Activated CD8-positive, alpha-beta T cell treated with anti-CD3 and anti-CD28 coated beads for 36 hours (primary cell): ENCODE data around the gene MRPL10. TPM values are rescaled to one million over a fixed set of nuclear protein-coding genes. Genes with fewer than 3 reads are reported as not detected.

Experiments used
- ATAC-seq: fragments of 200-7000 bp; cut with Tn5 transposase; one replicate; pipeline ENCODE4 v1.10.0; 2021; ENCODE audit warnings: mild to moderate bottlenecking, moderate library complexity
- CTCF ChIA-PET: fragments of 350-600 bp; sonication (Branson Sonifier 250); formaldehyde crosslinking; loops from one replicate; lab custom pipeline; 2021; ENCODE audit warnings: antibody characterized with exemption; lab: Charles Lee
- POLR2A ChIA-PET: fragments of 350-600 bp; sonication (Branson Sonifier 250); formaldehyde crosslinking; loops from one replicate; lab custom pipeline; 2021; ENCODE audit warnings: antibody characterized with exemption; lab: Charles Lee
- DNase-seq: peaks from one replicate; pipeline ENCODE4 v3.0.0-alpha.2; 2020
- H3K27ac Mint-ChIP-seq: one replicate; pipeline ENCODE4 v1.8.0; 2021; ENCODE audit warnings: mild to moderate bottlenecking, mixed read lengths
- H3K27me3 Mint-ChIP-seq: one replicate; pipeline ENCODE4 v1.8.0; 2021; ENCODE audit warnings: mixed read lengths
- H3K36me3 Mint-ChIP-seq: one replicate; pipeline ENCODE4 v1.8.0; 2021; ENCODE audit warnings: low read depth, mixed read lengths
- H3K4me1 Mint-ChIP-seq: one replicate; pipeline ENCODE4 v1.8.0; 2021; ENCODE audit warnings: low read depth, mixed read lengths
- H3K4me3 Mint-ChIP-seq: one replicate; pipeline ENCODE4 v1.8.0; 2021; ENCODE audit warnings: mild to moderate bottlenecking, moderate library complexity, mixed read lengths
- H3K9me3 Mint-ChIP-seq: one replicate; pipeline ENCODE4 v1.8.0; 2021; ENCODE audit warnings: mixed read lengths
- intact Hi-C: fragments of 100-400 bp; cut with micrococcal nuclease; formaldehyde crosslinking; loops from one replicate; pipeline ENCODE4 v1.10.0; 2022
- total RNA-seq, 2 experiments: library from RNA; stranded (reverse); gene quantifications; one replicate each; pipeline ENCODE4 v1.2.3, GENCODE V29; 2021
- TF ChIP-seq, protein P1 (sequence below): fragments of 200-600 bp; IDR thresholded peaks from one replicate; pipeline ENCODE4 v1.8.0; 2022; ENCODE audit warnings: antibody characterized with exemption, mild to moderate bottlenecking

Gene MRPL10
- total RNA-seq, 2 experiments from 2014 or later: 66.5 to 67.0 TPM

DNA sequence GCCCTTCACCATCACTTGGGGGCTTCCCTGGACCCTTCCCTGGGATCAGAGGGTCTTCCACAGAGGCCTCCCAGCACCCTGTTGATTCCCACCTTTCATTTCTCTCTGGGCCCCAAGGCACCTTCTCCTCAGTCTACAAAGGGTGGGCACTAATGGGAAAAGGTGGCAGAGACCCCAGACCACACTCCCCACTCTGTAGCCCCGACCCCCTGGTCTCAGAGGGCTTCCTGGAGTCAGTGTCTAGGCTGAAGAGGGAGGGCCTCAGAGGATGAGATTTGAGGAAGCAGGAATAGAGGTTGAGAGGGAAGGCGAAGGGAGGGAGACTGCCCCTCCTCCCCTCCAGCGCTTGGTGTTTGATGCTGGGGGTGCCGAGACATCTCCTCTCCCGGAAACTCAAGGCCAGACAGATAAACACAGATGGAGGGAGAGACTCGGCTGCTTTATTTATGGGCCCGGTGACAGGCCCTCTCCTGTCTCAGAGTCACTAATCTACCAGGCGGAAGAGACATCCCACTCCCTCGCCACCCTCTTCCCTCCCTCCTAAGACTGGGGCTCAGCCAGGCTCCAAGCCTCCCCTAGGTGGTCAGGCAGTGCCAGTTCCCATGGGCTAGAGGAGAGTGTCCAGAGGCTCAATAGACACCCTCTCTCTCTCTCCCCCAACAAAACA lies 46.2 kb upstream of the MRPL10 start:
- Mint-ChIP-seq H3K4me3 (no peak overlapping the region), H3K4me1 (peaks cover 5% of the 10 kb centered on the region), H3K9me3 (no peaks in the 10 kb centered on the region), H3K27ac (no peak overlapping the region), H3K27me3 (peaks cover 22% of the 10 kb centered on the region), H3K36me3 (no peaks in the 10 kb centered on the region)
- ChIA-PET CTCF (interaction anchor here (18.8 kb wide), 1 partner anchor 34 kb away, joined by 586 read pairs; the partner anchor contains the start of genes SCRN2 and SP6), POLR2A (no interaction called here)
- ATAC-seq: no peak
- intact Hi-C loops: no loop called here
- DNase-seq: no peak
- TF ChIP-seq, protein P1, sequence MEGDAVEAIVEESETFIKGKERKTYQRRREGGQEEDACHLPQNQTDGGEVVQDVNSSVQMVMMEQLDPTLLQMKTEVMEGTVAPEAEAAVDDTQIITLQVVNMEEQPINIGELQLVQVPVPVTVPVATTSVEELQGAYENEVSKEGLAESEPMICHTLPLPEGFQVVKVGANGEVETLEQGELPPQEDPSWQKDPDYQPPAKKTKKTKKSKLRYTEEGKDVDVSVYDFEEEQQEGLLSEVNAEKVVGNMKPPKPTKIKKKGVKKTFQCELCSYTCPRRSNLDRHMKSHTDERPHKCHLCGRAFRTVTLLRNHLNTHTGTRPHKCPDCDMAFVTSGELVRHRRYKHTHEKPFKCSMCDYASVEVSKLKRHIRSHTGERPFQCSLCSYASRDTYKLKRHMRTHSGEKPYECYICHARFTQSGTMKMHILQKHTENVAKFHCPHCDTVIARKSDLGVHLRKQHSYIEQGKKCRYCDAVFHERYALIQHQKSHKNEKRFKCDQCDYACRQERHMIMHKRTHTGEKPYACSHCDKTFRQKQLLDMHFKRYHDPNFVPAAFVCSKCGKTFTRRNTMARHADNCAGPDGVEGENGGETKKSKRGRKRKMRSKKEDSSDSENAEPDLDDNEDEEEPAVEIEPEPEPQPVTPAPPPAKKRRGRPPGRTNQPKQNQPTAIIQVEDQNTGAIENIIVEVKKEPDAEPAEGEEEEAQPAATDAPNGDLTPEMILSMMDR: no peak

DNA sequence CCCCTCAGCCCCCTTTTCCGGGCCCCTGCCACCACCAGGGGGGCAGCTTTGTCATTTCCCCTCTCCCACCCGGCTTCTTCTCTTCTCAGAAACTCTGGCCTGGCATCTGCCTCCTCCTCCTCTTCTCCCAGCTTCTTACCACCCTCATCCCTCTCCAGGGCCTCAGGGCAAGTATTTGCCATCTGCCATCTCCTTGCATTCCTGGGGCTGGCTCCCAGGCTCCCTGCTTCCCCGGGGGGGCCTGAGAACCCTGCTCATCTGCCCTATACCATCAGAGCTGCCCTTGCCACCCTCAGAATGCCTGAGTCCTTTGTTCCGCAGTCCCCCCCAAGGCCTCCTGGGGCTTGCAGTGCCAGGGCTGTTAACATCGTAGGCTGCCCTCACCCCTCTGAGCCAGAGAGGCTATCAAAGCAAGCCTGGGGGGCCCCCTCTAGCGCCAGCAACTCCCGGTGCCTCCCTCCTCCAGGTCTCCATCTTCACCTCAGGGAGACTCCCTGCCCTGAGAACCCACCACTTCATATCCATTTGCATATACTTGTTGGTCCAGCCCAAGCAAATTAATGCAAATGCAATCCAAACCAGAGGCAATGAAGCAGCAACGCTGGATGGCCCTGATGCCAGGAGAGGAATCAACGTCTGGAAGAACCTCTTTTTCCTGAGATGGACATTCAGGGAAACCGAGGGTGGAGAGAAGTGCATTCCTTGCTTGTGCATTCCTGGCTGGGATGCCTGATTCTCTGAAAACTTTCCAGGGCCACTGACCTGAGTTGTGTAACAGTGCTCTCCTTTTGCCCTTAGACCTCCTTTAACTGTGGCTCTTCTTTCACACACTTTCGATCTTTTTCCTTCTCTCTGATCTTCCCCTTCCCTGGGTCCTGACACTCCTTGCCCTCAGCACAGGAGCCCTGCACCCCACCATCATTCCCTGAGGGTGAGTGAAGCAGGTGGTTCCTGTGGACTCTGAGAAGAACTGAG lies 44.0 kb upstream of the MRPL10 start:
- no peak overlapping the region for H3K27ac Mint-ChIP-seq
- ATAC-seq (no peak), DNase-seq (no peak)
- TF ChIP-seq, protein P1: no peak
- H3K4me3 Mint-ChIP-seq: no peak overlapping the region
- no peaks in the 10 kb centered on the region for H3K9me3 Mint-ChIP-seq
- H3K27me3 Mint-ChIP-seq: peaks cover 34% of the 10 kb centered on the region
- CTCF ChIA-PET: interaction anchor here (1.2 kb wide), 1 partner anchor 14 kb away, joined by 3 read pairs; no protein-coding TSS in a partner anchor
- intact Hi-C loops: no loop called here
- POLR2A ChIA-PET: interaction anchor here (0.6 kb wide), 1 partner anchor 15 kb away, joined by 3 read pairs; no protein-coding TSS in a partner anchor
- H3K36me3 Mint-ChIP-seq: no peaks in the 10 kb centered on the region
- peaks cover 5% of the 10 kb centered on the region for H3K4me1 Mint-ChIP-seq

DNA sequence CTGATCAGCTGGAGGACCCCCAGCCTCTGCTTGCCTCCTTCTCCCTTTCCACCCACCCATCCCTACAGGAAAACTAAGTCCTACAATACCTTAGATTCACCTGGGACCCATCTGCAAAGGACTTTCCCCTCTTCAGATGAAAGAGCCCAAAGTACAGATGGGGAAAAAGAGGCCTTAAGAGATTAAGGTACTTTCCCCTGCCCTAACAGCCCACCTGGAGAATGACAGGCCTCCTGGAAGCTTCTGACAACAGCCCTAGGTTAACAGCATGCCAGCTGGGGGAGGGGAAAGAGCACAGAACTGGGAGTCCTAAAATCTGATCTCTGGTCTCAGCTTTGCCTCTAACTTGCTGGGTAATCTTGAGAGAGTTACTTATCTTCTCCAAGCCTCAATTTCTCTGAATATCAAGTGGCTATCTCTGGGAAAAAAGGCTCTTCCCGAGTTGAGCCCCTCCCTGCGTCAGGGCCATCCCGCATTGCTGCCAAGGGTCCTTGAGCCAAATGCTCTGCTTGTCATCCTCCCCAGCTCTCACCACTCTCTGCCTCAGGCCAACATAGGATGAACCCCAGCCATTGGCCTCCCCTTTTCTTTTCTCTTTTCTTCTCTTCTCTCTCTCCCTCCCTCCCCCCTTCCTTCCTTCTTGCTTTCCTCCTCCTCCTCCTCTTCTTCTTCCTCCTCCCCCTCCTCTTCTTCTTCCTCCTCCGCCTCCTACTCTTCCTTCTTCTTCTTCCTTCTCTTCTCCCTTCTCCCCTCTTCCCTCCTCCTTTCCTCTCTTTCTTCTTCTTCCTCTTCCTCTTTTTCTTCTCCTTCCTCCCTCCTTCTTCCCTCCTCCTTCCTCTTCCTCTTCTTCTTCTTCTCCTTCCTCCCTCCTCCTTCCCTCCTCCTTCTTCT lies 42.1 kb upstream of the MRPL10 start:
- Mint-ChIP-seq H3K4me1 (no peaks in the 10 kb centered on the region), H3K9me3 (no peaks in the 10 kb centered on the region), H3K36me3 (no peaks in the 10 kb centered on the region), H3K27ac (no peak overlapping the region), H3K27me3 (peaks cover 39% of the 10 kb centered on the region), H3K4me3 (no peak overlapping the region)
- TF ChIP-seq, protein P1: no peak
- no peak for DNase-seq
- ChIA-PET CTCF (interaction anchor here (0.7 kb wide), 1 partner anchor 10 kb away, joined by 3 read pairs; no protein-coding TSS in a partner anchor), POLR2A (no interaction called here)
- no peak for ATAC-seq
- intact Hi-C loops: no loop called here

DNA sequence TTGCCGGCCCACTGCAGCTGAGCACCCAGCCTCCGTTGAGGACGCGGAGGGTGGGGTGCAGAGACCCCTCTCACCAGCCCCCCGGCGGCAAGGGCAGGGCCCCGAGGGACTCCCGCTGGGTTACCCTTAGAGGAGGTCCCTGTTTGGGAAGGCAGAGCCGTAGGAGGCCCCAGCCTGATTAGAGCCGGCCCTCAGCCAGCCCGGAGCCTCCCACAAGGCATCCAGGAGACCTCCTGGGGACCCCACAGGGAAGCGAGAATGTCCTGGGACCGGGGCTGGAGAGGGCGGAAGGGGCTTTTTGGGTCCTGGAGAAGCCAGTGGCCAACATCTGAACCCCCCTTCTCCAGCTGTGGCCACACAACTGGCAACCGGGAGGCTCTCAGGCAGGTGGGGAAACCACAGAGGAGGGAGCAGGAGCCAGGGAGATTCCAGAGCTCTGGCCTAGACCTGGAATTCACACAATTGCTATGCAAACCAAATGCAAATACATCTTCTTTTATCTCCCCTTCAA lies 41.4 kb upstream of the MRPL10 start:
- intact Hi-C loops: no loop called here
- DNase-seq (no peak), ATAC-seq (no peak)
- Mint-ChIP-seq H3K9me3 (no peaks in the 10 kb centered on the region), H3K4me3 (no peak overlapping the region), H3K27me3 (peaks cover 37% of the 10 kb centered on the region), H3K36me3 (no peaks in the 10 kb centered on the region), H3K27ac (no peak overlapping the region), H3K4me1 (no peaks in the 10 kb centered on the region)
- TF ChIP-seq, protein P1: no peak
- ChIA-PET CTCF (interaction anchor here (0.7 to 1.3 kb wide), 2 partner anchors 11 to 30 kb away, joined by 3 to 4 read pairs; no protein-coding TSS in a partner anchor), POLR2A (interaction anchor here (1.0 to 1.2 kb wide), 2 partner anchors 9 to 12 kb away, joined by 3 read pairs; no protein-coding TSS in a partner anchor)
